ENCODE data around the gene PRSS16. TPM values are rescaled to one million over a fixed set of nuclear protein-coding genes. Genes with fewer than 3 reads are reported as not detected.
A peak's percentile ranks its signal among the peaks of the same experiment; 100 is the strongest.

The PRSS16 gene
- total RNA-seq, 3 donors from 2014 or later (not counting 1 experiment from before 2014, with no cell fraction given) = 2.0 TPM; not detected in 2

GRCh38 chr6:27288136-27289044 lies 40.9 kb downstream of the PRSS16 start:
- TF ChIP-seq CTCF (IDR thresholded peaks at IDR 0.05) = no peak
- H3K4me3 Mint-ChIP-seq = no peak overlapping the region
- Histone ChIP-seq H3K9me3 (ENCODE audit: control insufficient read depth, insufficient read depth, low read length) (peaks cover 37% of the 10 kb centered on the region), H3K27ac (ENCODE audit: low read length) (no peak overlapping the region), H3K4me3 (ENCODE audit: low read length) (no peak overlapping the region), H3K27me3 (ENCODE audit: control insufficient read depth, insufficient read depth, low read length) (peaks cover 94% of the 10 kb centered on the region), H3K4me1 (ENCODE audit: control insufficient read depth, insufficient read depth, low read length) (no peaks in the 10 kb centered on the region), H3K36me3 (ENCODE audit: control insufficient read depth, insufficient read depth, low read length) (no peaks in the 10 kb centered on the region)
- WGBS (ENCODE audit: insufficient coverage) = 6% methylated on average over 33 of the region's 33 CpGs
- H3K27me3 Mint-ChIP-seq (ENCODE audit: low read depth in 2 of 2) = peaks cover 74 to 89% of the 10 kb centered on the region in 2 donors
- no peak for DNase-seq
- intact Hi-C loops (cut with micrococcal nuclease) = no loop called here
- H3K4me1 Mint-ChIP-seq = peaks cover 0 to 6% of the 10 kb centered on the region in 2 donors
- H3K36me3 Mint-ChIP-seq = peaks cover 65% of the 10 kb centered on the region
- ATAC-seq = no peak
- H3K27ac Mint-ChIP-seq = no peak overlapping the region
- peaks cover 8 to 21% of the 10 kb centered on the region in 2 donors for H3K9me3 Mint-ChIP-seq

- 10% methylated on average over 25 of the region's 25 CpGs for WGBS (ENCODE audit: insufficient coverage)
- peaks cover 0 to 6% of the 10 kb centered on the region in 2 donors for H3K4me1 Mint-ChIP-seq
- Histone ChIP-seq H3K4me3 (ENCODE audit: low read length) (no peak overlapping the region), H3K36me3 (ENCODE audit: control insufficient read depth, insufficient read depth, low read length) (no peaks in the 10 kb centered on the region), H3K27ac (ENCODE audit: low read length) (no peak overlapping the region), H3K27me3 (ENCODE audit: control insufficient read depth, insufficient read depth, low read length) (peaks cover 91% of the 10 kb centered on the region), H3K9me3 (ENCODE audit: control insufficient read depth, insufficient read depth, low read length) (peaks cover 36% of the 10 kb centered on the region), H3K4me1 (ENCODE audit: control insufficient read depth, insufficient read depth, low read length) (no peaks in the 10 kb centered on the region)
- peak overlapping the region in 1 of 2 donors; percentile 23 for H3K27ac Mint-ChIP-seq
- H3K9me3 Mint-ChIP-seq = peaks cover 8 to 12% of the 10 kb centered on the region in 2 donors
- DNase-seq (peak in 1 of 2 donors; percentile 17), ATAC-seq (no peak)
- TF ChIP-seq CTCF (IDR thresholded peaks at IDR 0.05) = no peak
- H3K27me3 Mint-ChIP-seq (ENCODE audit: low read depth in 2 of 2) = peaks cover 74 to 89% of the 10 kb centered on the region in 2 donors
- no peak overlapping the region for H3K4me3 Mint-ChIP-seq
- H3K36me3 Mint-ChIP-seq = peaks cover 57% of the 10 kb centered on the region
- intact Hi-C loops (cut with micrococcal nuclease) = loop anchor here (10.0 kb wide), 1 partner anchor 385 kb away; no protein-coding TSS in a partner anchor
Measured at GRCh38 chr6:27290065-27290849, 42.8 kb downstream of the PRSS16 start.

GRCh38 chr6:27290850-27291208 lies 43.3 kb downstream of the PRSS16 start:
- peaks cover 0 to 6% of the 10 kb centered on the region in 2 donors for H3K4me1 Mint-ChIP-seq
- DNase-seq (no peak), ATAC-seq (no peak)
- TF ChIP-seq CTCF (IDR thresholded peaks at IDR 0.05) = no peak
- H3K9me3 Mint-ChIP-seq = peaks cover 6 to 14% of the 10 kb centered on the region in 2 donors
- peaks cover 75 to 89% of the 10 kb centered on the region in 2 donors for H3K27me3 Mint-ChIP-seq (ENCODE audit: low read depth in 2 of 2)
- no peak overlapping the region for H3K4me3 Mint-ChIP-seq
- peak overlapping the region in 1 of 2 donors; percentile 23 for H3K27ac Mint-ChIP-seq
- Histone ChIP-seq H3K36me3 (ENCODE audit: control insufficient read depth, insufficient read depth, low read length) (no peaks in the 10 kb centered on the region), H3K9me3 (ENCODE audit: control insufficient read depth, insufficient read depth, low read length) (peaks cover 41% of the 10 kb centered on the region), H3K4me3 (ENCODE audit: low read length) (no peak overlapping the region), H3K4me1 (ENCODE audit: control insufficient read depth, insufficient read depth, low read length) (no peaks in the 10 kb centered on the region), H3K27me3 (ENCODE audit: control insufficient read depth, insufficient read depth, low read length) (peaks cover 91% of the 10 kb centered on the region), H3K27ac (ENCODE audit: low read length) (no peak overlapping the region)
- H3K36me3 Mint-ChIP-seq = peaks cover 57% of the 10 kb centered on the region
- intact Hi-C loops (cut with micrococcal nuclease) = loop anchor here (10.0 kb wide), 1 partner anchor 384 kb away; no protein-coding TSS in a partner anchor
- 32% methylated on average over 10 of the region's 10 CpGs for WGBS (ENCODE audit: insufficient coverage)
